GM12801 (cell line): Measurements from ENCODE around the gene IL5.

ENCODE experiments used
- CTCF ChIP-seq: IDR thresholded peaks from one replicate; pipeline ENCODE4 v1.5.1; 2011; ENCODE audit warnings: control low read depth; ENCODE audit not compliant: insufficient read length; ENCODE audit errors: extremely low read depth

The IL5 gene

GRCh38 chr5:132503244-132503643, 40.1 kb downstream of the IL5 start:
- no peak for TF ChIP-seq CTCF

- TF ChIP-seq CTCF, result no peak
These were observed 41.1 kb downstream of the IL5 start for GRCh38 chr5:132501961-132502931.

- no peak for TF ChIP-seq CTCF
These were observed 41.7 kb downstream of the IL5 start for GRCh38 chr5:132501629-132501956.

GRCh38 chr5:132500931-132501628, 42.2 kb downstream of the IL5 start:
- no peak for TF ChIP-seq CTCF

GRCh38 chr5:132500244-132500930, 42.9 kb downstream of the IL5 start:
- TF ChIP-seq CTCF, result no peak

GRCh38 chr5:132499440-132500243, 43.7 kb downstream of the IL5 start:
- TF ChIP-seq CTCF, result no peak
